Dermis microvascular lymphatic vessel endothelial cell (primary cell): ENCODE results near the gene CDH13. TPM values are rescaled to one million over a fixed set of nuclear protein-coding genes. Genes with fewer than 3 reads are reported as not detected.

Experiments used
- DNase-seq, 2 donors: peaks; one replicate each; pipeline versions ENCODE4 v3.0.0 to v3.0.0-alpha.2; 2010; ENCODE audit warnings: low read depth in 2 of 2
- total RNA-seq: library from RNA; depleted of rRNA; stranded (reverse); fragments of >200 nt; gene quantifications from 2 replicates; pipeline ENCODE4 v1.2.1, GENCODE V29; 2014

The CDH13 gene
- total RNA-seq, 1 donor from 2014 or later, result 68.9 TPM

DNA sequence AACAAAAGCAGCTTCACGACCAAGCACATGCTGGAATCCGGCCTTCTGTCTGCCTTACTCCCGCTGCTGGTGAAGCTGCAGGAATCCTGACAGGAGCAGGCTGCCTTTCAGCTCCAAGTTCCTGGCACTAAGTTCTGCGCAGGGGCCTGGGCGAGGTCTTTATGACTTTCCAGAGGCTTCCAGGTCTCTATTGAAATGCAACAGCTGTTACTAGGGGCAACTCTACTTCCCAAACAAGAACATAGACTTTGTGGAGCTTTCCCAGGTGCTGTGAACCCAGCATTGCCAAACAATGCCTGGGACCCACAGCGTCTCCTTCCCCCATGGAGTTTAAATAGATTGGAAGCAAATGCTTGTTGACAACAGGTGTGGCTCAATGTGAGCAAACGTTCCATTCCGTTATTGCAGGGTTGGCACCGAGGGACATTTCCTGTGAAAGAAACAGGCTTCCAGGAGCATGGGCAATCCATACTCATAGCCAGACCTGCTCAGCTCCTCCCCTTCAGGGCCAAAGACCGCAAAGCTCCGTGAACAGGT, 156.0 kb downstream of the CDH13 start:
- peak; percentile 82 to 89 for DNase-seq

DNA sequence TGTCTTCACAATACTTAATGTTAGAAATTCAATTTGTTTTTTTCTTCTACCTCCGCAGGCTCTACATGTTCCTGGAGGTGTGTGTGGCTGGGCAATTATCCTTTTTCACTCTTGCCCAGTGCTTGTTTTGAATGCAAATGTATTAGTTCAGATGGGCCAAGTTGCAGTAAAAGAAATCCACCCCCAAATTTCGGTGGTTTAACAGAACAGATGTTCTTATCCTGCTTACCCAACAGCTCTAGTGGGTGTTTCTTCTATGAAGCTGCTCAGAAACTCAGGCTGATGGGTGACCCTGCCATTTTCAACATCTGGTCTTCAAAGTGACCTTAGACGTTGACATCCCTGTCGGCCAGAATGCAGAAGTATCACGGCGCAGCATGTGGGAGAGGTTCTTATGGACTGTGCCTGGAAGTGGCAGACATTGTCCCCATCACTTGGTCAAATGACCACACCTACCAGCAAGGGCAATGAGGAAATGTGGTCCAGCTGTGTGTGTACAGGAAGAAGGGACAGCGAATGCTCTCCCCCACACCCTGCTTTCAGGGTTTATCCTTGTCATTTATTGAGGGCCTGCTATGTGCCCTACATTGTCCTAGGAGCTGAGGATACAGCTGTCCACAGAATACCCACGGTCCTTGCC, 157.3 kb downstream of the CDH13 start:
- no peak for DNase-seq

- no peak for DNase-seq
Observed at GRCh38 chr16:82784573-82784968, 157.8 kb downstream of the CDH13 start.

GRCh38 chr16:82788225-82788624, 161.5 kb downstream of the CDH13 start:
- no peak for DNase-seq

GRCh38 chr16:82788919-82789318, 162.2 kb downstream of the CDH13 start:
- no peak for DNase-seq

DNA sequence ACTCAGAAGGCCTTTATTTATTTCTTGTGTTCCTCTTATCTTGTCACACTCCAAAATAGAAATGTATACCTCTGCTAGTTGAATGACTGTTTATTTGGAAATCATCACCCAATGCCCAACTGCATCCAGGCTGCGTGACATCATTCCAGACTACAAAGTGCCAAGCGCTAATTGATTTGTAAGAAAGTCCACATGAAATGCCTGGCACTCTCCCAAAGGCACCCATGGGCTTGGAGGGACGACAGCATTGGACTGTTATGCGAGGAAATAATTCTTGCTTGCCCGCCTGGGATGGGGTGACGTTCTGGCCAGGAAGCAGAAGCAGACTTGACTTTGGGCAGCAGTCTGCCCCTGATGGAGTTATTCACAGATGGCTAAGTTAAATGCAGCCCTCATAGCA, 165.9 kb downstream of the CDH13 start:
- no peak for DNase-seq

- no peak for DNase-seq
Observed at GRCh38 chr16:82793528-82794245, 166.9 kb downstream of the CDH13 start.

- no peak for DNase-seq
Observed at GRCh38 chr16:82796047-82796446, 169.3 kb downstream of the CDH13 start.

DNA sequence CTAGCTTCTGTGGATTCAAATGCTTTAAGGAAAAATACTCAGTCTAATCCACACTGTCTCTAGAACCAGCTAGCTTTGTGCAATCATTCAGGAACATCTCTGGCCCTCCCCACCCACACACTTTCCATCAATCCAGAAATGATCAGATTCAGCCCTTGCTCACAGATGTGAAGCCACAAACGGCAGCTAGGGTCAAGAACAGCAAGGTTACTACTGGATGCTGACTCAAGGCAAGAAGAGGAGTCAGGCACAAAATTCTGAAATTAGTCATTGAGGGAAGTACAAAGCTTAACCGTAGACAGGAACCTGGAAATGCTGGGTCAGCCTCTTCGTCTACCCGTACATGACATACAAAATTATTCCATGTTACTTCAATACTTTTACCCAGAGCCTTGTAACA, 174.6 kb downstream of the CDH13 start:
- peak in 1 of 2 donors; percentile 34 for DNase-seq

GRCh38 chr16:82805866-82806265, 179.1 kb downstream of the CDH13 start:
- no peak for DNase-seq

- no peak for DNase-seq
Observed at GRCh38 chr16:82807311-82807710, 180.5 kb downstream of the CDH13 start.

DNA sequence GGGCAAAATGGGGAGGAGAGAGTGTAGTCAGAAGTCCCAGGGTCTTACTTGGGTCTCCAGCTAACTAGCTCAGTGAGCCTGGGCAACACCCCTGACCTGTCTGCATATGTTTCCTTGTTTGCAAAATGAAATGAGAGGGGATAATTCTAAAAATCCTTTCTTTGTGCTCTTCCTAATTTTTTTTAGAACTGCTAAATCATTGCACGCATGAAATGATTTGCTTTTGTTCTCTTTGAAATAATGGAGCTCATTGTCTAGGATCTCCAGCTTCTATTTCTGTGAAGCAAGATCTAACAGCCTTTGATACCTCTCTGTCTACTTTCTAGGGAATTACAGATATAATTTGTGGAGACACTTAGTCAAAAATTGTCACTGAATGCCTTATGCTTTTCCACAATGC, 181.3 kb downstream of the CDH13 start:
- DNase-seq, result no peak

- DNase-seq, result no peak
Observed at GRCh38 chr16:82810077-82810476, 183.3 kb downstream of the CDH13 start.

DNA sequence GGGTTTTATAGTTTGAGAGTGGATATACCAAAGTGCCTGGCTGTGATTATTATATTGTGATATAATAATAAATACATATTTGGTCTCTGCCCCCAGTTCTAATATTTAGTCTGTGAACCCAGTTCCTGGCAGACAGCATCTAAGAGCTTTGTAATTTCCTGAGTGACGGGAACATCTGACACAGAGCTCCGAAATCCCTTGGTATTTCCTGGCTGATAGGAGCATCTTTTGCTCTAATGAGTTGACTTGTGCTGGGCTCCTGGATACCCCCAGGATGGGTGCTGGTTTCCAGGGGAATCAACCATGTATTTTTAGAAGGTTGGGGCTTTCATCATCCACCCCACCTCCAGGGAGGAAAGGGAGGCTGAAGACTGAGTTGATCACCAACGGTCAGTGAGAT, 187.3 kb downstream of the CDH13 start:
- peak in 1 of 2 donors; percentile 40 for DNase-seq

- DNase-seq, result no peak
Observed at GRCh38 chr16:82819286-82819685, 192.5 kb downstream of the CDH13 start.

- DNase-seq, result no peak
Observed at GRCh38 chr16:82820855-82821254, 194.1 kb downstream of the CDH13 start.

DNA sequence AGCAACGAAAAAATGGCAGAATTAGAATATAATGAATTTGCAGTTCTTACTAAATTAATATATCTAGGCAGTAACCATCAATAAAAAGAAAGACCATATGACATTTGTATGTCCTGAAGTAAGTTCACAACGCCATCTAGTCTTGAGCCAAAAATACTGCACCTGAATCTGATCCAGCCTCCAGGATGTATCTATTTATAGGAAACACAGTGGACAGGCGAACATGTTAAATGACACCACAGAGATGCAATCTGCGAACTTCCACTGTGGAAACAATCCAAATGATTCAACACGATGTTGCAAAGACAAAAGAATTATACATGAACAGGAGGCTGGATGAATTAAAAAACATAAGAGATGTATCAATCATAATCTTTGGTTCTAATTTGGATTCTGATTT, 197.6 kb downstream of the CDH13 start:
- DNase-seq, result peak; percentile 16 to 30

DNA sequence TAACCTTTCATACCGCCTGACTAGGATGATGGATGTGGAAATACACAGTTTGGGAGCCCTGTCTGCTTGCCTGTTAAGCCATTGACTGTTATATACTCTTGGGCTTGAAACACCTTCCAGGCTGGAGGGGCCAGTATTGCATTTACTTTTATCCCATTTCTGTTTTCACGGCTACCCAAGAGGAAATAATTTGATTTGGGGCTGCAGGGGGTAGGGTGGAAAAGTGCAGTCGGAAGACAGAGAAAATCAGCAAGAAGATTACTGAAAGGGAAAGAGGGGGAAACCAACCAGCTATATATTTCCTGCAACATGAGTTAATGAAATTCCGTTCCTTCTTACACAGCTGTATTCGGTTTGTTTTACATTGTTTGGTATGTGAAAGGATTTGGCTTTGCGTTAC, 202.5 kb downstream of the CDH13 start:
- DNase-seq, result no peak

- DNase-seq, result no peak
Observed at GRCh38 chr16:82830944-82831343, 204.2 kb downstream of the CDH13 start.

- DNase-seq, result no peak
Observed at GRCh38 chr16:82832821-82833220, 206.1 kb downstream of the CDH13 start.

- DNase-seq, result no peak
Observed at GRCh38 chr16:82833378-82833993, 206.7 kb downstream of the CDH13 start.

DNA sequence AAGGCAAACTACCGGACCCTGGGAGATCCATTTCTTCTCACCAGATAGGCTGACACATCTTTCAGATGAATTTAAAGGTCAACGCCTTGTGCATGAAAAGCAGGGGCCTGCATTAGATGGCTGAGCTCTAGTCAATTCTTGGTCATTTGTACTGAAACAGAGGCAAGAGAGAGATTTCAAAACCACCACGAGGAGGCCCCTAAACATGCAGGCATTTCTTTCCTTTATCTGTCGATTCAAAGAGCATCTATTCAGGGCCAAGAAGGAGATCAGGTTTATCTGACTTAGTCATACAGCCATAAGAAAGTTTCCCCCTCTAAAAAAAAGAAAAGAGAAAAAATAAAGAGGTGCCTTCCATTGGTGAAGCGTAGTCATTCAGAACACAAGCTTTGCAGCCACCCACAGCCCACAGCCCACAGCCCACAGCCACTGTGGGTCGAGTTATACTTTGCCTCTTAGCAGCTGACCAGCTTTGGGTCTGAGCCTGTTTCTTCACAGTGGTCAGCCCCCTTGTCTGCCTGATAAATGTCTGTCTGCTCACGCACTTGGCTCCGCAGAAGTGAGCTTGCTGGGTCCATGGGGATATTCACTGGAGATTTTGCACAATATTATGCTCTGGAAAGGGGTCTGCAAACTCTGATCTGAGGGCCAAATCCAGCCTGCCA, 207.5 kb downstream of the CDH13 start:
- DNase-seq, result no peak
